Measurements from ENCODE around the gene NDUFB5. TPM values are rescaled to one million over a fixed set of nuclear protein-coding genes. Genes with fewer than 3 reads are reported as not detected.

NDUFB5 gene
- total RNA-seq, 2 donors from 2014 or later, result 103 to 116 TPM

DNA sequence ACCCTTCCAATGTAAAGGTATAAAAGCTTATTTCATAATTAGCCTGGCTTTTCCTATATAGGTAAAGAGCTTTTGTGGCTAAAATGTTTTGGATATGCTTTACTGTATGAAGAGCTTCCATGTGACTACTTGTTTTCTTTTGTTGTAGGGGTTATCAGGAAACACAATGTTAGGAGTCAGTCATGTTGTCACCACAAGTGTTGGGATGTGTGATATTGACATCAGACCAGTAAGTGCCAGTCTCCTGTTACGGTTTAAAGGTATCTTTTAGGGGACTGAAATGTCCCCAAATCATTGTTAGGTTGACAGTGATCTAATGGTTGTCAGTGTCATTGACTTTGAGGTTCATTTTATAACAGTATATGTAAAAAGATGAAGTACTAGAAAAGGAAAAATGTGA is 23.6 kb upstream of the NDUFB5 start:
- no peak for TF ChIP-seq CTCF (conservative IDR thresholded peaks at IDR 0.05)
- WGBS, 2 experiments (ENCODE audit: insufficient coverage in 1 of 2, insufficient read length in 1 of 2), result 73 to 89% methylated on average over 1 of the region's 1 CpG
- Histone ChIP-seq H3K36me3 (ENCODE audit: control insufficient read depth, insufficient read depth, low read length) (peaks cover 80% of the 10 kb centered on the region), H3K9ac (ENCODE audit: extremely low read depth, low read length, poor library complexity, severe bottlenecking) (no peak overlapping the region), H3K4me3 (ENCODE audit: low read length) (no peak overlapping the region), H3K27ac (ENCODE audit: low read depth, low read length) (no peak overlapping the region), H3K4me1 (ENCODE audit: control insufficient read depth, insufficient read depth, low read length) (no peaks in the 10 kb centered on the region), H3K9me3 (ENCODE audit: control insufficient read depth, low read length) (no peaks in the 10 kb centered on the region), H3K27me3 (ENCODE audit: control insufficient read depth, insufficient read depth, low read length, poor library complexity, severe bottlenecking) (no peaks in the 10 kb centered on the region)
- no peak overlapping the region for H3K27ac Mint-ChIP-seq
- H3K36me3 Mint-ChIP-seq (ENCODE audit: low read depth), result peaks cover 55% of the 10 kb centered on the region
- H3K27me3 Mint-ChIP-seq (ENCODE audit: insufficient read depth), result no peaks in the 10 kb centered on the region
- H3K4me1 Mint-ChIP-seq, result no peaks in the 10 kb centered on the region
- no peaks in the 10 kb centered on the region for H3K9me3 Mint-ChIP-seq
- no peak overlapping the region for H3K4me3 Mint-ChIP-seq
- no peak for DNase-seq

- Mint-ChIP-seq H3K27ac (no peak overlapping the region), H3K4me3 (no peak overlapping the region), H3K4me1 (peaks cover 12% of the 10 kb centered on the region), H3K27me3 (ENCODE audit: insufficient read depth) (no peaks in the 10 kb centered on the region), H3K36me3 (ENCODE audit: low read depth) (peaks cover 64% of the 10 kb centered on the region), H3K9me3 (no peaks in the 10 kb centered on the region)
- no peak for DNase-seq
- Histone ChIP-seq H3K9me3 (ENCODE audit: control insufficient read depth, low read length) (no peaks in the 10 kb centered on the region), H3K4me3 (ENCODE audit: low read length) (no peak overlapping the region), H3K36me3 (ENCODE audit: control insufficient read depth, insufficient read depth, low read length) (peaks cover 90% of the 10 kb centered on the region), H3K9ac (ENCODE audit: extremely low read depth, low read length, poor library complexity, severe bottlenecking) (no peak overlapping the region), H3K4me1 (ENCODE audit: control insufficient read depth, insufficient read depth, low read length) (peaks cover 10% of the 10 kb centered on the region), H3K27ac (ENCODE audit: low read depth, low read length) (no peak overlapping the region), H3K27me3 (ENCODE audit: control insufficient read depth, insufficient read depth, low read length, poor library complexity, severe bottlenecking) (no peaks in the 10 kb centered on the region)
- TF ChIP-seq CTCF (conservative IDR thresholded peaks at IDR 0.05), result no peak
These were observed 15.5 kb upstream of the NDUFB5 start for GRCh38 chr3:179589143-179589542.

- no peaks in the 10 kb centered on the region for H3K27me3 ChIP-seq (ENCODE audit: control insufficient read depth, insufficient read depth, low read length, poor library complexity, severe bottlenecking)
- no peak overlapping the region for H3K4me3 ChIP-seq (ENCODE audit: low read length)
- H3K9ac ChIP-seq (ENCODE audit: extremely low read depth, low read length, poor library complexity, severe bottlenecking), result no peak overlapping the region
- H3K4me3 Mint-ChIP-seq, result no peak overlapping the region
- peaks cover 12% of the 10 kb centered on the region for H3K4me1 Mint-ChIP-seq
- no peak for TF ChIP-seq CTCF (conservative IDR thresholded peaks at IDR 0.05)
- H3K27me3 Mint-ChIP-seq (ENCODE audit: insufficient read depth), result no peaks in the 10 kb centered on the region
- no peaks in the 10 kb centered on the region for H3K9me3 Mint-ChIP-seq
- H3K4me1 ChIP-seq (ENCODE audit: control insufficient read depth, insufficient read depth, low read length), result peaks cover 10% of the 10 kb centered on the region
- WGBS, 2 experiments (ENCODE audit: insufficient coverage in 1 of 2, insufficient read length in 1 of 2), result 91 to 100% methylated on average over 1 to 2 of the region's 2 CpGs
- H3K9me3 ChIP-seq (ENCODE audit: control insufficient read depth, low read length), result no peaks in the 10 kb centered on the region
- DNase-seq, result no peak
- H3K27ac ChIP-seq (ENCODE audit: low read depth, low read length), result no peak overlapping the region
- peaks cover 72% of the 10 kb centered on the region for H3K36me3 Mint-ChIP-seq (ENCODE audit: low read depth)
- peaks cover 89% of the 10 kb centered on the region for H3K36me3 ChIP-seq (ENCODE audit: control insufficient read depth, insufficient read depth, low read length)
- H3K27ac Mint-ChIP-seq, result no peak overlapping the region
These were observed 13.9 kb upstream of the NDUFB5 start for GRCh38 chr3:179590669-179591068.
